Measurements from ENCODE around the gene CDH4. TPM values are rescaled to one million over a fixed set of nuclear protein-coding genes. Genes with fewer than 3 reads are reported as not detected.

Gene CDH4
- total RNA-seq, 1 experiment from 2014 or later, result not detected

DNA sequence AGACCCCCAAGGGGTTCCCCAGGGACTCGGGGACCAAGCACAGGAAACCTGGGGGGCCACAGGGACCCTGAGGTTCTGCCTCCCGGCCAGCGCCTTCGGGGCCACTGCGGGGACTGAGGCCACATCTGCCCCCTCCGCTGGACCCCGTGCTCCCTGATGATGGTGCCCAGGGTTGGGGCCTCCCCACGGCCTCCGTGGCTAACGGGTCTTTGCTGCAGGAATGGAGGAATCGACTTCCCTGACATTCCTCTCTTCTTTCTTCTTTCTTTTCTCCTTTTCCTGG is 483.4 kb downstream of the CDH4 start:
- ChIA-PET POLR2A (no interaction called here), CTCF (no interaction called here)
- Histone ChIP-seq H3K9me3 (ENCODE audit: control insufficient read depth, insufficient read depth, low read depth, low read length) (no peaks in the 10 kb centered on the region), H3K4me3 (ENCODE audit: low read depth in 2 of 2, low read length in 2 of 2) (no peak overlapping the region), H3K27me3 (ENCODE audit: control insufficient read depth, insufficient read depth, low read length) (no peaks in the 10 kb centered on the region; the same call in 1 of the 2 replicates), H3K36me3 (ENCODE audit: control insufficient read depth, insufficient read depth, low read length) (no peaks in the 10 kb centered on the region), H3K27ac (ENCODE audit: low read length) (no peak overlapping the region), H3K4me1 (ENCODE audit: control insufficient read depth, insufficient read depth, low read length) (no peaks in the 10 kb centered on the region)
- in situ Hi-C loops (cut with HindIII; ENCODE audit: low pct_unique_long_range_greater_than_20kb, low sequenced_read_pairs) (no loop called here), intact Hi-C loops (cut with micrococcal nuclease; ENCODE audit: unreplicated experiment) (no loop called here)
- TF ChIP-seq POLR2AphosphoS5 (IDR thresholded peaks at IDR 0.05; ENCODE audit: low read depth, low read length) (no peak), TCF7L2 (IDR thresholded peaks at IDR 0.05; ENCODE audit: low read depth, low read length) (no peak), SIN3A (IDR thresholded peaks at IDR 0.05; ENCODE audit: borderline replicate concordance, insufficient read depth, low read depth, low read length) (no peak)
- TF ChIP-seq, protein P1, sequence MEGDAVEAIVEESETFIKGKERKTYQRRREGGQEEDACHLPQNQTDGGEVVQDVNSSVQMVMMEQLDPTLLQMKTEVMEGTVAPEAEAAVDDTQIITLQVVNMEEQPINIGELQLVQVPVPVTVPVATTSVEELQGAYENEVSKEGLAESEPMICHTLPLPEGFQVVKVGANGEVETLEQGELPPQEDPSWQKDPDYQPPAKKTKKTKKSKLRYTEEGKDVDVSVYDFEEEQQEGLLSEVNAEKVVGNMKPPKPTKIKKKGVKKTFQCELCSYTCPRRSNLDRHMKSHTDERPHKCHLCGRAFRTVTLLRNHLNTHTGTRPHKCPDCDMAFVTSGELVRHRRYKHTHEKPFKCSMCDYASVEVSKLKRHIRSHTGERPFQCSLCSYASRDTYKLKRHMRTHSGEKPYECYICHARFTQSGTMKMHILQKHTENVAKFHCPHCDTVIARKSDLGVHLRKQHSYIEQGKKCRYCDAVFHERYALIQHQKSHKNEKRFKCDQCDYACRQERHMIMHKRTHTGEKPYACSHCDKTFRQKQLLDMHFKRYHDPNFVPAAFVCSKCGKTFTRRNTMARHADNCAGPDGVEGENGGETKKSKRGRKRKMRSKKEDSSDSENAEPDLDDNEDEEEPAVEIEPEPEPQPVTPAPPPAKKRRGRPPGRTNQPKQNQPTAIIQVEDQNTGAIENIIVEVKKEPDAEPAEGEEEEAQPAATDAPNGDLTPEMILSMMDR (IDR thresholded peaks at IDR 0.05), result no peak
- TF ChIP-seq, protein P2, sequence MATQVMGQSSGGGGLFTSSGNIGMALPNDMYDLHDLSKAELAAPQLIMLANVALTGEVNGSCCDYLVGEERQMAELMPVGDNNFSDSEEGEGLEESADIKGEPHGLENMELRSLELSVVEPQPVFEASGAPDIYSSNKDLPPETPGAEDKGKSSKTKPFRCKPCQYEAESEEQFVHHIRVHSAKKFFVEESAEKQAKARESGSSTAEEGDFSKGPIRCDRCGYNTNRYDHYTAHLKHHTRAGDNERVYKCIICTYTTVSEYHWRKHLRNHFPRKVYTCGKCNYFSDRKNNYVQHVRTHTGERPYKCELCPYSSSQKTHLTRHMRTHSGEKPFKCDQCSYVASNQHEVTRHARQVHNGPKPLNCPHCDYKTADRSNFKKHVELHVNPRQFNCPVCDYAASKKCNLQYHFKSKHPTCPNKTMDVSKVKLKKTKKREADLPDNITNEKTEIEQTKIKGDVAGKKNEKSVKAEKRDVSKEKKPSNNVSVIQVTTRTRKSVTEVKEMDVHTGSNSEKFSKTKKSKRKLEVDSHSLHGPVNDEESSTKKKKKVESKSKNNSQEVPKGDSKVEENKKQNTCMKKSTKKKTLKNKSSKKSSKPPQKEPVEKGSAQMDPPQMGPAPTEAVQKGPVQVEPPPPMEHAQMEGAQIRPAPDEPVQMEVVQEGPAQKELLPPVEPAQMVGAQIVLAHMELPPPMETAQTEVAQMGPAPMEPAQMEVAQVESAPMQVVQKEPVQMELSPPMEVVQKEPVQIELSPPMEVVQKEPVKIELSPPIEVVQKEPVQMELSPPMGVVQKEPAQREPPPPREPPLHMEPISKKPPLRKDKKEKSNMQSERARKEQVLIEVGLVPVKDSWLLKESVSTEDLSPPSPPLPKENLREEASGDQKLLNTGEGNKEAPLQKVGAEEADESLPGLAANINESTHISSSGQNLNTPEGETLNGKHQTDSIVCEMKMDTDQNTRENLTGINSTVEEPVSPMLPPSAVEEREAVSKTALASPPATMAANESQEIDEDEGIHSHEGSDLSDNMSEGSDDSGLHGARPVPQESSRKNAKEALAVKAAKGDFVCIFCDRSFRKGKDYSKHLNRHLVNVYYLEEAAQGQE (IDR thresholded peaks at IDR 0.05; ENCODE audit: insufficient read depth in 1 of 2, low read depth in 2 of 2, low read length in 1 of 2), result no peak
- no TSS peak for BruUV-seq (replicated peaks)
- ATAC-seq, result no peak
- no peak for DNase-seq (ENCODE audit: low read depth, low spot score)

DNA sequence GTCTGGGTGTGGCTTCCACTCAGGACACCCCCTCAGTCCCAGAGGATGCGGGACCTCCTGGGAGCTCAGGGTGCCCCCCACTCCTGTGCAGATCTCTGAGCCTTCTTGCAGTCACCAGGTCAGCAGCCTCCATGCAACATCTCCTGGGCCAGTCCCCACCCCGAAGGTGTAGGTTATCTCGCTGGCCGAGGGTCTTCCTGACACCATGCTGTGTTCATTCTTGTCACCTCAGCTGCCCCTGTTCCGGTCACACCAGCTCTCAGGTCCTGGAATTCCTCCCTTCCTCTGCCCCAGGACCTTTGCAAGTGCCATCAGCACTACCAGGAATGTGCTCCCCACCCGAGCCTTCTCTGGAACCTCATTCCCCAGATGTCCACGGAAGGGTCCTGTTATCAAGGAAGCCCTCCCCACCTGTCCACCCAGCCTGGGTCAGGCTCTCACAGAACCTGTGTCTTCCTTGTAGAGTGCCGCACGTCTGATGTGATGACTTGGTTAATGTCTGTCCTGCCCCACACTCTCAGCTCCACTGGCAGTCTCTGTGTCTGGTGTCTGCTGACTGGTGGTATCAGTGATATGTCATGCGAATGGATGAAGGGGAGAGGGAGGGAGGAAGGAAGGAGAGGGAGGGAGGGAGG is 484.1 kb downstream of the CDH4 start:
- no peak overlapping the region for H3K4me3 ChIP-seq (ENCODE audit: low read depth in 2 of 2, low read length in 2 of 2)
- H3K27me3 ChIP-seq (ENCODE audit: control insufficient read depth, insufficient read depth, low read length), result no peaks in the 10 kb centered on the region; the same call in 1 of the 2 replicates
- ATAC-seq, result no peak
- no peak overlapping the region for H3K27ac ChIP-seq (ENCODE audit: low read length)
- intact Hi-C loops (cut with micrococcal nuclease; ENCODE audit: unreplicated experiment) (no loop called here), in situ Hi-C loops (cut with HindIII; ENCODE audit: low pct_unique_long_range_greater_than_20kb, low sequenced_read_pairs) (no loop called here)
- CTCF ChIA-PET, result no interaction called here
- TF ChIP-seq TCF7L2 (IDR thresholded peaks at IDR 0.05; ENCODE audit: low read depth, low read length), result no peak
- TF ChIP-seq, protein P2 (IDR thresholded peaks at IDR 0.05; ENCODE audit: insufficient read depth in 1 of 2, low read depth in 2 of 2, low read length in 1 of 2), result no peak
- TF ChIP-seq, protein P1 (IDR thresholded peaks at IDR 0.05), result no peak
- TF ChIP-seq SIN3A (IDR thresholded peaks at IDR 0.05; ENCODE audit: borderline replicate concordance, insufficient read depth, low read depth, low read length), result no peak
- no peak for TF ChIP-seq POLR2AphosphoS5 (IDR thresholded peaks at IDR 0.05; ENCODE audit: low read depth, low read length)
- DNase-seq (ENCODE audit: low read depth, low spot score), result no peak
- H3K4me1 ChIP-seq (ENCODE audit: control insufficient read depth, insufficient read depth, low read length), result no peaks in the 10 kb centered on the region
- no TSS peak for BruUV-seq (replicated peaks)
- no peaks in the 10 kb centered on the region for H3K9me3 ChIP-seq (ENCODE audit: control insufficient read depth, insufficient read depth, low read depth, low read length)
- H3K36me3 ChIP-seq (ENCODE audit: control insufficient read depth, insufficient read depth, low read length), result no peaks in the 10 kb centered on the region
- POLR2A ChIA-PET, result no interaction called here
